HepG2 (cell line): Measurements from ENCODE around the gene NUDT8. TPM values are rescaled to one million over a fixed set of nuclear protein-coding genes. Genes with fewer than 3 reads are reported as not detected.

Experiments used
- ATAC-seq: fragments of 200-7000 bp; cut with Tn5 transposase; 3 replicates; pipeline ENCODE4 v1.9.1; 2020; ENCODE audit warnings: mild to moderate bottlenecking, moderate library complexity
- BruUV-seq: library from RNA; stranded (reverse); fragments of 400-500 nt; replicated peaks from 2 replicates; lab custom pipeline; 2021; lab: Mats Ljungman, UMichigan
- CTCF ChIA-PET: fragments of 300-600 bp; formaldehyde crosslinking; extraction: SDS; loops from one replicate; lab custom pipeline; 2021; ENCODE audit warnings: low total read pairs, inconsistent platforms, low intra/inter-chr PET ratio; lab: Yijun Ruan, JAX
- POLR2A ChIA-PET: fragments of 350-600 bp; sonication (Branson Sonifier 250); formaldehyde crosslinking; loops from one replicate; lab custom pipeline; 2020; ENCODE audit warnings: antibody characterized with exemption, inconsistent platforms; lab: Yijun Ruan, JAX
- DNase-seq: peaks from one replicate; pipeline ENCODE4 v3.0.0-alpha.2; 2015; ENCODE audit warnings: low spot score
- FAIRE-seq: peaks from 3 replicates; lab custom pipeline; 2011; peaks lifted over from hg19 to GRCh38; lab: Jason Lieb, UNC
- H2AFZ ChIP-seq: one replicate; pipeline ENCODE4 v1.6.1; 2011; ENCODE audit warnings: low read length, inconsistent platforms
- H3K27ac ChIP-seq: fragments of 300-600 bp; 3 replicates; pipeline ENCODE4 v1.8.0; 2011; ENCODE audit warnings: mixed run types, mild to moderate bottlenecking, mixed read lengths, low read length, inconsistent platforms; ENCODE audit not compliant: insufficient read depth; ENCODE audit errors: extremely low read length
- H3K27me3 ChIP-seq, 2 experiments: fragments of 200-600 bp in 1 of 2; 2 replicates in 1 of 2; 3 replicates in 1 of 2; pipeline versions ENCODE4 v1.6.0 to v1.8.0; 2011; ENCODE audit warnings: low read length in 2 of 2, mild to moderate bottlenecking in 2 of 2, moderate library complexity in 2 of 2, inconsistent platforms in 1 of 2; ENCODE audit not compliant: insufficient read depth in 2 of 2, control insufficient read depth in 1 of 2
- H3K36me3 ChIP-seq, 2 experiments: fragments of 200-600 bp in 1 of 2; replicated peaks in 1 of 2; 2 replicates in 1 of 2; 3 replicates in 1 of 2; pipeline versions ENCODE4 v1.5.1 to v1.8.0; 2011; ENCODE audit warnings: low read length in 2 of 2, inconsistent platforms in 1 of 2; ENCODE audit not compliant: insufficient read depth in 2 of 2, control insufficient read depth in 1 of 2
- H3K4me1 ChIP-seq: 2 replicates; pipeline ENCODE4 v1.5.1; 2012; ENCODE audit warnings: low read length, inconsistent platforms; ENCODE audit not compliant: insufficient read depth
- H3K4me2 ChIP-seq: 2 replicates; pipeline ENCODE4 v1.6.0; 2011; ENCODE audit warnings: low read depth, low read length, inconsistent platforms
- H3K4me3 ChIP-seq, 3 experiments: fragments of 200-600 bp in 1 of 3; sonication (generic), shearing (Covaris generic) in 1 of 3; replicated peaks in 1 of 3; 2 replicates each; pipeline ENCODE4 v1.5.1; 2011 to 2016; ENCODE audit warnings: low read length in 3 of 3, inconsistent platforms in 2 of 3, low read depth in 2 of 3, mild to moderate bottlenecking in 2 of 3, control low read depth in 1 of 3, mixed read lengths in 1 of 3; ENCODE audit not compliant: insufficient read depth in 1 of 3
- H3K79me2 ChIP-seq: one replicate; pipeline ENCODE4 v1.6.1; 2011; ENCODE audit warnings: low read length, inconsistent platforms; ENCODE audit not compliant: insufficient read depth
- H3K9ac ChIP-seq: 2 replicates; pipeline ENCODE4 v1.6.0; 2011; ENCODE audit warnings: mild to moderate bottlenecking, low read depth, low read length, inconsistent platforms; ENCODE audit not compliant: insufficient read depth
- H3K9me3 ChIP-seq: 2 replicates; pipeline ENCODE4 v1.5.1; 2012; ENCODE audit warnings: mild to moderate bottlenecking, low read length
- H4K20me1 ChIP-seq: 2 replicates; pipeline ENCODE4 v1.6.0; 2011; ENCODE audit warnings: inconsistent platforms, mild to moderate bottlenecking, low read length, moderate library complexity; ENCODE audit not compliant: insufficient read depth
- ASH2L ChIP-seq: fragments of 300-600, 200-600 bp; sonication (generic); IDR thresholded peaks from 2 replicates; pipeline ENCODE4 v1.7.0; 2017; ENCODE audit warnings: low read depth, mild to moderate bottlenecking, moderate library complexity, mixed read lengths, low read length; ENCODE audit not compliant: insufficient read length
- MZF1 ChIP-seq: sonication (generic); formaldehyde crosslinking; IDR thresholded peaks from 2 replicates; pipeline ENCODE4 v1.8.1; 2023; ENCODE audit warnings: mild to moderate bottlenecking, missing genetic modification reagents, borderline replicate concordance
- REL ChIP-seq: sonication (generic); formaldehyde crosslinking; conservative IDR thresholded peaks from 2 replicates; pipeline ENCODE4 v1.8.0; 2022; ENCODE audit warnings: mild to moderate bottlenecking, missing genetic modification reagents, moderate library complexity
- SNAPC2 ChIP-seq: sonication (generic); formaldehyde crosslinking; IDR thresholded peaks from 2 replicates; pipeline ENCODE4 v1.8.1; 2022; ENCODE audit warnings: mild to moderate bottlenecking, missing genetic modification reagents
- WGBS: methylation state at CpG from one replicate; pipeline ENCODE4 v1.1.6; 2017; ENCODE audit warnings: low lambda C conversion rate; 5-methylcytosine and 5-hydroxymethylcytosine counted together
- in situ Hi-C: cut with HindIII; loops from 2 replicates; pipeline ENCODE4 v1.10.0; 2017; ENCODE audit warnings: low pct_unique_long_range_greater_than_20kb; ENCODE audit not compliant: extremely low pct_ligation_motif_present
- intact Hi-C: fragments of 100-400 bp; cut with micrococcal nuclease; formaldehyde crosslinking; loops from one replicate; pipeline ENCODE4 v1.10.0; 2022; ENCODE audit not compliant: unreplicated experiment
- polyA plus RNA-seq, 8 experiments: library from polyadenylated mRNA; depleted of rRNA in 3 of 8; stranded (reverse) in 7 of 8; unstranded in 1 of 8; fragments of >200 nt; fragmentation: Illumina TruSeq in 4 of 8; extraction: Trizol in 4 of 8; gene quantifications; 2 replicates each; pipeline versions ENCODE4 v1.2.1 to v1.2.3, GENCODE V29; 2011 to 2016; ENCODE audit warnings: low read depth in 4 of 8, missing spikeins in 1 of 8, mixed read lengths in 1 of 8; ENCODE audit not compliant: insufficient read depth in 1 of 8
- total RNA-seq, 5 experiments: library from RNA; depleted of rRNA; stranded (reverse); fragments of >200 nt; fragmentation: Illumina TruSeq; extraction: Trizol; gene quantifications; 2 replicates each; pipeline ENCODE4 v1.2.3, GENCODE V29; 2016; ENCODE audit warnings: low read depth in 1 of 5
- TF ChIP-seq, protein P1 (sequence below): sonication (generic); formaldehyde crosslinking; IDR thresholded peaks from 2 replicates; pipeline ENCODE4 v1.5.0; 2020; ENCODE audit warnings: missing genetic modification reagents
- TF ChIP-seq, protein P2 (sequence below): sonication (generic); formaldehyde crosslinking; IDR thresholded peaks from 2 replicates; pipeline ENCODE4 v1.5.0; 2020; ENCODE audit warnings: mild to moderate bottlenecking, missing genetic modification reagents
- TF ChIP-seq, protein P3 (sequence below): sonication (generic); formaldehyde crosslinking; IDR thresholded peaks from 2 replicates; pipeline ENCODE4 v1.8.0; 2022; ENCODE audit warnings: mild to moderate bottlenecking, missing genetic modification reagents

The NUDT8 gene
- total and polyA plus RNA-seq, 2 of the 13 experiments (the other 11 are each of a cell fraction or from before 2014, with no cell fraction given) = 6.7 to 25.8 TPM

DNA sequence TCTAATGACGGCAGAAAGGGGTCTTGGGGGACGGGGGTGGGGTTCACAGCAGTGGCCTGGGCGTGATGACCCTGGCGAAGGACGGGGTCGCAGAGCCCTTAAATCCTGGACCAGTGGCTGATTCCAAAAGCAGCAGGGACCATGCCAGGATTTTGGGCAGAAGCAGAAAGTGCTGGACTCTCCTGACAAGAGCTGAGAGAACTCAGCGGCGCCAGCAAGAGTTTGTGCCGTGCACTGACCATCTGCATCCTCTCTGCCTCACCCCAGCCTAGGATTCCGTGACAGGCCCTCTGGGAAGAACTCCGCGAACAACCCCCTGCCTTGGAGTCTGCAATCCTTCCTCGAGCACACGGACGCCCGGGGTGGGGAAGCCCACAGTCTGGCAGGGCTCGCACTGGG is 23.6 kb downstream of the NUDT8 start:
- intact Hi-C loops = loop anchor here (1.0 kb wide), 2 partner anchors 25 to 34 kb away; no protein-coding TSS in a partner anchor
- ChIA-PET POLR2A (interaction anchor here (1.2 kb wide), 1 partner anchor 27 kb away, joined by 3 read pairs; no protein-coding TSS in a partner anchor), CTCF (interaction anchor here (1.7 kb wide), 1 partner anchor 33 kb away, joined by 20 read pairs; no protein-coding TSS in a partner anchor)
- H3K27ac ChIP-seq = no peak overlapping the region
- no peaks in the 10 kb centered on the region for H4K20me1 ChIP-seq
- H3K79me2 ChIP-seq = peaks cover 8% of the 10 kb centered on the region
- DNase-seq (no peak), ATAC-seq (peak; percentile 39; the same call in 2 of the 3 replicates), FAIRE-seq (no peak)
- peaks cover 6% of the 10 kb centered on the region; the same call in 1 of the 2 replicates for H3K9me3 ChIP-seq
- peak overlapping the region; percentile 81 to 92 (median 88) for H3K4me3 ChIP-seq
- TF ChIP-seq MZF1 (CRISPR knock-in tag) (no peak), ASH2L (peak; percentile 13), SNAPC2 (CRISPR knock-in tag) (no peak), REL (no peak)
- TF ChIP-seq, protein P1, sequence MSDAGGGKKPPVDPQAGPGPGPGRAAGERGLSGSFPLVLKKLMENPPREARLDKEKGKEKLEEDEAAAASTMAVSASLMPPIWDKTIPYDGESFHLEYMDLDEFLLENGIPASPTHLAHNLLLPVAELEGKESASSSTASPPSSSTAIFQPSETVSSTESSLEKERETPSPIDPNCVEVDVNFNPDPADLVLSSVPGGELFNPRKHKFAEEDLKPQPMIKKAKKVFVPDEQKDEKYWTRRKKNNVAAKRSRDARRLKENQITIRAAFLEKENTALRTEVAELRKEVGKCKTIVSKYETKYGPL (CRISPR knock-in tag) = no peak
- TF ChIP-seq, protein P2, sequence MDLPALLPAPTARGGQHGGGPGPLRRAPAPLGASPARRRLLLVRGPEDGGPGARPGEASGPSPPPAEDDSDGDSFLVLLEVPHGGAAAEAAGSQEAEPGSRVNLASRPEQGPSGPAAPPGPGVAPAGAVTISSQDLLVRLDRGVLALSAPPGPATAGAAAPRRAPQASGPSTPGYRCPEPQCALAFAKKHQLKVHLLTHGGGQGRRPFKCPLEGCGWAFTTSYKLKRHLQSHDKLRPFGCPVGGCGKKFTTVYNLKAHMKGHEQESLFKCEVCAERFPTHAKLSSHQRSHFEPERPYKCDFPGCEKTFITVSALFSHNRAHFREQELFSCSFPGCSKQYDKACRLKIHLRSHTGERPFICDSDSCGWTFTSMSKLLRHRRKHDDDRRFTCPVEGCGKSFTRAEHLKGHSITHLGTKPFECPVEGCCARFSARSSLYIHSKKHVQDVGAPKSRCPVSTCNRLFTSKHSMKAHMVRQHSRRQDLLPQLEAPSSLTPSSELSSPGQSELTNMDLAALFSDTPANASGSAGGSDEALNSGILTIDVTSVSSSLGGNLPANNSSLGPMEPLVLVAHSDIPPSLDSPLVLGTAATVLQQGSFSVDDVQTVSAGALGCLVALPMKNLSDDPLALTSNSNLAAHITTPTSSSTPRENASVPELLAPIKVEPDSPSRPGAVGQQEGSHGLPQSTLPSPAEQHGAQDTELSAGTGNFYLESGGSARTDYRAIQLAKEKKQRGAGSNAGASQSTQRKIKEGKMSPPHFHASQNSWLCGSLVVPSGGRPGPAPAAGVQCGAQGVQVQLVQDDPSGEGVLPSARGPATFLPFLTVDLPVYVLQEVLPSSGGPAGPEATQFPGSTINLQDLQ (CRISPR knock-in tag) = no peak
- TF ChIP-seq, protein P3, sequence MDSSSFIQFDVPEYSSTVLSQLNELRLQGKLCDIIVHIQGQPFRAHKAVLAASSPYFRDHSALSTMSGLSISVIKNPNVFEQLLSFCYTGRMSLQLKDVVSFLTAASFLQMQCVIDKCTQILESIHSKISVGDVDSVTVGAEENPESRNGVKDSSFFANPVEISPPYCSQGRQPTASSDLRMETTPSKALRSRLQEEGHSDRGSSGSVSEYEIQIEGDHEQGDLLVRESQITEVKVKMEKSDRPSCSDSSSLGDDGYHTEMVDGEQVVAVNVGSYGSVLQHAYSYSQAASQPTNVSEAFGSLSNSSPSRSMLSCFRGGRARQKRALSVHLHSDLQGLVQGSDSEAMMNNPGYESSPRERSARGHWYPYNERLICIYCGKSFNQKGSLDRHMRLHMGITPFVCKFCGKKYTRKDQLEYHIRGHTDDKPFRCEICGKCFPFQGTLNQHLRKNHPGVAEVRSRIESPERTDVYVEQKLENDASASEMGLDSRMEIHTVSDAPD (CRISPR knock-in tag) = no peak
- H3K4me1 ChIP-seq = peaks cover 21% of the 10 kb centered on the region
- peaks cover 3 to 25% of the 10 kb centered on the region in 2 experiments; a peak in 3 of 5 replicates for H3K36me3 ChIP-seq
- peak overlapping the region; percentile 92 for H3K4me2 ChIP-seq
- 31% methylated on average over 9 of the region's 17 CpGs for WGBS
- H3K27me3 ChIP-seq = peaks cover 2 to 10% of the 10 kb centered on the region in 2 experiments; a peak in 2 of 5 replicates
- peak overlapping the region; percentile 85 for H3K9ac ChIP-seq
- in situ Hi-C loops = no loop called here
- no TSS peak for BruUV-seq
- peak overlapping the region; percentile 82 for H2AFZ ChIP-seq
